HCT116 (cell line): ENCODE measurements around the gene S1PR3. TPM values are rescaled to one million over a fixed set of nuclear protein-coding genes. Genes with fewer than 3 reads are reported as not detected.

Experiments used
- ATAC-seq: fragments of 200-7000 bp; cut with Tn5 transposase; 2 replicates; pipeline ENCODE4 v1.9.1; 2020; ENCODE audit warnings: mild to moderate bottlenecking, moderate library complexity
- BruUV-seq: library from RNA; stranded (reverse); fragments of 400-500 nt; replicated peaks from 2 replicates; lab custom pipeline; 2021; lab: Mats Ljungman, UMichigan
- CTCF ChIA-PET: fragments of 300-600 bp; sonication (Branson Sonifier 250); formaldehyde crosslinking; loops from one replicate; lab custom pipeline; 2021; ENCODE audit warnings: antibody characterized with exemption; lab: Charles Lee
- POLR2A ChIA-PET: fragments of 300-600, 350-600 bp; sonication (Branson Sonifier 250); formaldehyde crosslinking; loops from one replicate; lab custom pipeline; 2021; ENCODE audit warnings: antibody characterized with exemption; lab: Charles Lee
- RAD21 ChIA-PET, 2 experiments: fragments of 300-600 bp; sonication (Branson Sonifier 250); formaldehyde crosslinking; loops; one replicate each; lab custom pipeline; 2023; ENCODE audit warnings: low total read pairs in 2 of 2; ENCODE audit not compliant: uncharacterized antibody in 2 of 2, unreplicated experiment in 2 of 2, low non-redundant PET in 1 of 2; lab: Charles Lee
- DNase-seq: peaks from one replicate; pipeline ENCODE4 v3.0.0-alpha.2; 2010; ENCODE audit warnings: low read depth, low spot score
- H2AFZ ChIP-seq: fragments of 200-600 bp; shearing (Covaris generic), sonication (generic); 2 replicates; pipeline ENCODE4 v1.6.1; 2017; ENCODE audit warnings: low read depth, mixed run types, mixed read lengths, antibody characterized with exemption, low read length; ENCODE audit not compliant: poor library complexity, severe bottlenecking
- H3K27ac ChIP-seq: 2 replicates; pipeline ENCODE4 v1.5.1; 2012; ENCODE audit warnings: low read depth, low read length
- H3K27me3 ChIP-seq: fragments of 200-600 bp; sonication (generic); 2 replicates; pipeline ENCODE4 v1.6.1; 2016; ENCODE audit warnings: mixed run types, low read length, mixed read lengths; ENCODE audit not compliant: insufficient read depth
- H3K36me3 ChIP-seq, 2 experiments: fragments of 200-500 bp in 1 of 2; fragments of 200-600 bp in 1 of 2; sonication (Bioruptor generic) in 1 of 2; sonication (generic) in 1 of 2; 2 replicates each; pipeline versions ENCODE4 v1.5.1 to v1.6.1; 2014 to 2016; ENCODE audit warnings: low read length in 2 of 2, inconsistent platforms in 1 of 2, mixed read lengths in 1 of 2, mixed run types in 1 of 2; ENCODE audit not compliant: insufficient read depth in 2 of 2, control insufficient read depth in 1 of 2
- H3K4me1 ChIP-seq, 2 experiments: fragments of 200-600 bp in 1 of 2; sonication (generic) in 1 of 2; 2 replicates each; pipeline versions ENCODE4 v1.5.1 to v1.6.1; 2012 to 2017; ENCODE audit warnings: low read length in 2 of 2, inconsistent platforms in 1 of 2, mild to moderate bottlenecking in 1 of 2, mixed read lengths in 1 of 2, mixed run types in 1 of 2, moderate library complexity in 1 of 2; ENCODE audit not compliant: insufficient read depth in 2 of 2, control insufficient read depth in 1 of 2
- H3K4me2 ChIP-seq: fragments of 200-600 bp; sonication (generic); 2 replicates; pipeline ENCODE4 v1.6.1; 2017; ENCODE audit warnings: mixed run types, low read length, mixed read lengths
- H3K4me3 ChIP-seq, 2 experiments: fragments of 200-600 bp in 1 of 2; sonication (generic) in 1 of 2; replicated peaks in 1 of 2; 2 replicates each; pipeline ENCODE4 v1.5.1; 2011 to 2016; ENCODE audit warnings: low read length in 2 of 2, control low read depth in 1 of 2, low read depth in 1 of 2, mild to moderate bottlenecking in 1 of 2, mixed read lengths in 1 of 2, mixed run types in 1 of 2
- H3K79me2 ChIP-seq: fragments of 200-600 bp; sonication (generic); 2 replicates; pipeline ENCODE4 v1.6.1; 2017; ENCODE audit warnings: mild to moderate bottlenecking, mixed run types, low read length, moderate library complexity, mixed read lengths; ENCODE audit not compliant: insufficient read depth
- H3K9ac ChIP-seq: fragments of 200-600 bp; sonication (generic); 2 replicates; pipeline ENCODE4 v1.6.1; 2016; ENCODE audit warnings: low read length, mixed read lengths
- H3K9me2 ChIP-seq: fragments of 200-600 bp; sonication (generic), shearing (Covaris generic); 2 replicates; pipeline ENCODE4 v1.6.1; 2017; ENCODE audit warnings: mixed run types, mild to moderate bottlenecking, moderate library complexity; ENCODE audit not compliant: insufficient read depth
- H3K9me3 ChIP-seq, 2 experiments: fragments of 200-500 bp in 1 of 2; fragments of 200-600 bp in 1 of 2; sonication (Bioruptor generic) in 1 of 2; sonication (generic) in 1 of 2; 2 replicates each; pipeline ENCODE4 v1.6.1; 2014 to 2017; ENCODE audit warnings: low read length in 2 of 2, mixed read lengths in 2 of 2, inconsistent platforms in 1 of 2, low read depth in 1 of 2, mild to moderate bottlenecking in 1 of 2, mixed run types in 1 of 2, moderate library complexity in 1 of 2; ENCODE audit not compliant: control insufficient read depth in 1 of 2, insufficient read depth in 1 of 2
- H4K20me1 ChIP-seq: fragments of 200-600 bp; sonication (generic), shearing (Covaris generic); 2 replicates; pipeline ENCODE4 v1.6.1; 2017; ENCODE audit warnings: mixed run types, mild to moderate bottlenecking, moderate library complexity; ENCODE audit not compliant: insufficient read depth
- FOSL1 ChIP-seq: IDR thresholded peaks from 2 replicates; pipeline ENCODE4 v1.6.1; 2012; ENCODE audit warnings: low read depth
- RAD21 ChIP-seq: IDR thresholded peaks from 2 replicates; pipeline ENCODE4 v1.6.1; 2012; ENCODE audit warnings: low read depth, mild to moderate bottlenecking
- SP1 ChIP-seq: IDR thresholded peaks from 2 replicates; pipeline ENCODE4 v1.6.1; 2012; ENCODE audit warnings: low read depth
- ZFX ChIP-seq: fragments of 450-650 bp; IDR thresholded peaks from 2 replicates; pipeline ENCODE4 v1.6.1; 2017
- intact Hi-C: fragments of 100-400 bp; cut with micrococcal nuclease; formaldehyde crosslinking; loops from 2 replicates; pipeline ENCODE4 v1.10.0; 2022
- total RNA-seq: library from RNA; stranded (reverse); gene quantifications from one replicate; pipeline ENCODE4 v1.2.1, GENCODE V29; 2021; ENCODE audit not compliant: unreplicated experiment
- TF ChIP-seq, protein P1 (sequence below), 3 experiments: fragments of 200-600 bp in 1 of 3; sonication (generic) in 1 of 3; IDR thresholded peaks in 2 of 3; conservative IDR thresholded peaks in 1 of 3; 2 replicates each; pipeline ENCODE4 v1.5.1; 2012 to 2017; ENCODE audit warnings: low read depth in 2 of 3, low read length in 2 of 3, antibody characterized with exemption in 1 of 3, borderline replicate concordance in 1 of 3, control low read depth in 1 of 3, mild to moderate bottlenecking in 1 of 3, mixed read lengths in 1 of 3, mixed run types in 1 of 3, moderate library complexity in 1 of 3; ENCODE audit not compliant: insufficient read depth in 1 of 3
- TF ChIP-seq, protein P2 (sequence below): IDR thresholded peaks from 2 replicates; pipeline ENCODE4 v1.6.1; 2012; ENCODE audit warnings: low read depth

Gene S1PR3
- total RNA-seq, 1 experiment from 2014 or later, result 0.07 TPM

- DNase-seq, result no peak
- no peaks in the 10 kb centered on the region for H3K9me2 ChIP-seq
- no peak overlapping the region for H3K9ac ChIP-seq
- ChIA-PET POLR2A (no interaction called here), CTCF (no interaction called here), RAD21 (no interaction called here)
- H3K4me3 ChIP-seq, result no peak overlapping the region
- no peaks in the 10 kb centered on the region for H3K36me3 ChIP-seq
- intact Hi-C loops, result no loop called here
- no peaks in the 10 kb centered on the region; a peak in 1 of 4 replicates for H3K9me3 ChIP-seq
- TF ChIP-seq, protein P1, sequence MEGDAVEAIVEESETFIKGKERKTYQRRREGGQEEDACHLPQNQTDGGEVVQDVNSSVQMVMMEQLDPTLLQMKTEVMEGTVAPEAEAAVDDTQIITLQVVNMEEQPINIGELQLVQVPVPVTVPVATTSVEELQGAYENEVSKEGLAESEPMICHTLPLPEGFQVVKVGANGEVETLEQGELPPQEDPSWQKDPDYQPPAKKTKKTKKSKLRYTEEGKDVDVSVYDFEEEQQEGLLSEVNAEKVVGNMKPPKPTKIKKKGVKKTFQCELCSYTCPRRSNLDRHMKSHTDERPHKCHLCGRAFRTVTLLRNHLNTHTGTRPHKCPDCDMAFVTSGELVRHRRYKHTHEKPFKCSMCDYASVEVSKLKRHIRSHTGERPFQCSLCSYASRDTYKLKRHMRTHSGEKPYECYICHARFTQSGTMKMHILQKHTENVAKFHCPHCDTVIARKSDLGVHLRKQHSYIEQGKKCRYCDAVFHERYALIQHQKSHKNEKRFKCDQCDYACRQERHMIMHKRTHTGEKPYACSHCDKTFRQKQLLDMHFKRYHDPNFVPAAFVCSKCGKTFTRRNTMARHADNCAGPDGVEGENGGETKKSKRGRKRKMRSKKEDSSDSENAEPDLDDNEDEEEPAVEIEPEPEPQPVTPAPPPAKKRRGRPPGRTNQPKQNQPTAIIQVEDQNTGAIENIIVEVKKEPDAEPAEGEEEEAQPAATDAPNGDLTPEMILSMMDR (IDR thresholded peaks at IDR 0.05 in 2 of 3, conservative IDR thresholded peaks at IDR 0.05 in 1 of 3; ENCODE audit: borderline replicate concordance in 1 of 3, insufficient read depth in 1 of 3, low read depth in 2 of 3, low read length in 2 of 3), result no peak
- TF ChIP-seq, protein P2, sequence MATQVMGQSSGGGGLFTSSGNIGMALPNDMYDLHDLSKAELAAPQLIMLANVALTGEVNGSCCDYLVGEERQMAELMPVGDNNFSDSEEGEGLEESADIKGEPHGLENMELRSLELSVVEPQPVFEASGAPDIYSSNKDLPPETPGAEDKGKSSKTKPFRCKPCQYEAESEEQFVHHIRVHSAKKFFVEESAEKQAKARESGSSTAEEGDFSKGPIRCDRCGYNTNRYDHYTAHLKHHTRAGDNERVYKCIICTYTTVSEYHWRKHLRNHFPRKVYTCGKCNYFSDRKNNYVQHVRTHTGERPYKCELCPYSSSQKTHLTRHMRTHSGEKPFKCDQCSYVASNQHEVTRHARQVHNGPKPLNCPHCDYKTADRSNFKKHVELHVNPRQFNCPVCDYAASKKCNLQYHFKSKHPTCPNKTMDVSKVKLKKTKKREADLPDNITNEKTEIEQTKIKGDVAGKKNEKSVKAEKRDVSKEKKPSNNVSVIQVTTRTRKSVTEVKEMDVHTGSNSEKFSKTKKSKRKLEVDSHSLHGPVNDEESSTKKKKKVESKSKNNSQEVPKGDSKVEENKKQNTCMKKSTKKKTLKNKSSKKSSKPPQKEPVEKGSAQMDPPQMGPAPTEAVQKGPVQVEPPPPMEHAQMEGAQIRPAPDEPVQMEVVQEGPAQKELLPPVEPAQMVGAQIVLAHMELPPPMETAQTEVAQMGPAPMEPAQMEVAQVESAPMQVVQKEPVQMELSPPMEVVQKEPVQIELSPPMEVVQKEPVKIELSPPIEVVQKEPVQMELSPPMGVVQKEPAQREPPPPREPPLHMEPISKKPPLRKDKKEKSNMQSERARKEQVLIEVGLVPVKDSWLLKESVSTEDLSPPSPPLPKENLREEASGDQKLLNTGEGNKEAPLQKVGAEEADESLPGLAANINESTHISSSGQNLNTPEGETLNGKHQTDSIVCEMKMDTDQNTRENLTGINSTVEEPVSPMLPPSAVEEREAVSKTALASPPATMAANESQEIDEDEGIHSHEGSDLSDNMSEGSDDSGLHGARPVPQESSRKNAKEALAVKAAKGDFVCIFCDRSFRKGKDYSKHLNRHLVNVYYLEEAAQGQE, result no peak
- TF ChIP-seq ZFX (no peak), RAD21 (no peak), SP1 (no peak), FOSL1 (no peak)
- no peak for ATAC-seq
- H3K27ac ChIP-seq, result no peak overlapping the region
- no peak overlapping the region for H2AFZ ChIP-seq
- H3K4me2 ChIP-seq, result no peak overlapping the region
- peaks cover 0 to 5% of the 10 kb centered on the region in 2 experiments; a peak in 1 of 4 replicates for H3K4me1 ChIP-seq
- 0 out of 2 replicates have a peak, but pooled peaks cover 3% of the 10 kb centered on the region for H3K27me3 ChIP-seq
- H3K79me2 ChIP-seq, result no peaks in the 10 kb centered on the region
- H4K20me1 ChIP-seq, result no peaks in the 10 kb centered on the region
- BruUV-seq, result no TSS peak
Measured at GRCh38 chr9:88974641-88975040, 16.6 kb upstream of the S1PR3 start.
